GM12878 (cell line): ENCODE data around the gene DSE. TPM values are rescaled to one million over a fixed set of nuclear protein-coding genes. Genes with fewer than 3 reads are reported as not detected.

Experiments used
- ATAC-seq: fragments of 200-7000 bp; cut with Tn5 transposase; 3 replicates; pipeline ENCODE4 v1.9.1; 2020; ENCODE audit warnings: mild to moderate bottlenecking, moderate library complexity
- Bru-seq: library from RNA; stranded (reverse); fragments of 400-500 nt; gene quantifications from one replicate; lab custom pipeline; 2021; lab: Mats Ljungman, UMichigan
- BruChase-seq, 2 experiments: library from RNA; stranded (reverse); fragments of 400-500 nt; gene quantifications; one replicate each; lab custom pipeline; 2021; lab: Mats Ljungman, UMichigan
- BruUV-seq: library from RNA; stranded (reverse); fragments of 400-500 nt; replicated peaks from 2 replicates; lab custom pipeline; 2021; lab: Mats Ljungman, UMichigan
- CTCF ChIA-PET: fragments of 300-600 bp; sonication (Branson Sonifier 250); formaldehyde crosslinking; extraction: SDS; loops from one replicate; lab custom pipeline; 2021; ENCODE audit warnings: inconsistent platforms; lab: Yijun Ruan, JAX
- POLR2A ChIA-PET: fragments of 350-600 bp; formaldehyde crosslinking; extraction: SDS; loops from one replicate; lab custom pipeline; 2021; ENCODE audit warnings: inconsistent platforms; lab: Charles Lee
- RAD21 ChIA-PET: fragments of 300-600 bp; sonication (Branson Sonifier 250); formaldehyde crosslinking; loops from one replicate; lab custom pipeline; 2023; ENCODE audit warnings: antibody characterized with exemption; ENCODE audit not compliant: unreplicated experiment; lab: Charles Lee
- SMC1A ChIA-PET: fragments of 300-600 bp; sonication (Branson Sonifier 250); formaldehyde crosslinking; loops from one replicate; lab custom pipeline; 2023; ENCODE audit not compliant: unreplicated experiment, uncharacterized antibody; lab: Charles Lee
- DNase-seq: peaks from one replicate; pipeline ENCODE4 v3.0.0-alpha.2; 2011; ENCODE audit warnings: low read depth, low spot score
- FAIRE-seq: peaks from 3 replicates; lab custom pipeline; 2011; peaks lifted over from hg19 to GRCh38; lab: Jason Lieb, UNC
- H2AFZ ChIP-seq: 2 replicates; pipeline ENCODE4 v1.6.0; 2011; ENCODE audit warnings: low read depth, low read length, control low read depth; ENCODE audit not compliant: control insufficient read depth
- H3K27ac ChIP-seq: 2 replicates; pipeline ENCODE4 v1.5.1; 2011; ENCODE audit warnings: control low read depth; ENCODE audit not compliant: control insufficient read depth, insufficient read depth
- H3K27me3 ChIP-seq, 2 experiments: replicated peaks in 1 of 2; 2 replicates each; pipeline versions ENCODE4 v1.6.0 to v1.6.1; 2011; ENCODE audit warnings: low read length in 1 of 2; ENCODE audit not compliant: control insufficient read depth in 2 of 2, insufficient read depth in 2 of 2
- H3K36me3 ChIP-seq, 2 experiments: 2 replicates each; pipeline ENCODE4 v1.5.1; 2011; ENCODE audit warnings: low read length in 1 of 2; ENCODE audit not compliant: control insufficient read depth in 2 of 2, insufficient read depth in 2 of 2
- H3K4me1 ChIP-seq: 2 replicates; pipeline ENCODE4 v1.6.1; 2011; ENCODE audit warnings: mild to moderate bottlenecking, low read length, moderate library complexity, mixed read lengths; ENCODE audit not compliant: control insufficient read depth, insufficient read depth
- H3K4me2 ChIP-seq: 2 replicates; pipeline ENCODE4 v1.6.0; 2011; ENCODE audit warnings: control low read depth; ENCODE audit not compliant: control insufficient read depth, insufficient read depth
- H3K4me3 ChIP-seq: fragments of 200-600 bp; sonication (generic); 2 replicates; pipeline ENCODE4 v1.5.1; 2016
- H3K79me2 ChIP-seq: 2 replicates; pipeline ENCODE4 v1.6.0; 2011; ENCODE audit warnings: low read length; ENCODE audit not compliant: control insufficient read depth, insufficient read depth
- H3K9ac ChIP-seq: 2 replicates; pipeline ENCODE4 v1.8.0; 2011; ENCODE audit warnings: low read length, control low read depth, mixed read lengths; ENCODE audit not compliant: control insufficient read depth, insufficient read depth
- H3K9me3 ChIP-seq: replicated peaks from 3 replicates; pipeline ENCODE4 v1.5.1; 2011; ENCODE audit warnings: mild to moderate bottlenecking, low read length; ENCODE audit not compliant: control insufficient read depth, insufficient read depth
- H4K20me1 ChIP-seq: 2 replicates; pipeline ENCODE4 v1.6.0; 2011; ENCODE audit not compliant: control insufficient read depth, insufficient read depth
- BHLHE40 ChIP-seq, 2 experiments: fragments of 450-650 bp in 1 of 2; IDR thresholded peaks; 2 replicates each; pipeline ENCODE4 v1.6.1; 2011 to 2017; ENCODE audit warnings: low read depth in 2 of 2, borderline replicate concordance in 1 of 2, improper control_type of control experiment in 1 of 2, low read length in 1 of 2, mild to moderate bottlenecking in 1 of 2
- CEBPZ ChIP-seq: fragments of 150-350 bp; IDR thresholded peaks from 2 replicates; pipeline ENCODE4 v1.6.1; 2016; ENCODE audit warnings: low read depth, low read length
- CREB1 ChIP-seq: IDR thresholded peaks from 2 replicates; pipeline ENCODE4 v1.6.1; 2012; ENCODE audit warnings: low read depth, mild to moderate bottlenecking, inconsistent platforms
- EED ChIP-seq: sonication (generic); IDR thresholded peaks from 2 replicates; pipeline ENCODE4 v1.6.1; 2016; ENCODE audit warnings: antibody characterized with exemption, low read depth
- ELK1 ChIP-seq: IDR thresholded peaks from 2 replicates; pipeline ENCODE4 v1.6.1; 2012; ENCODE audit warnings: low read depth, low read length, improper control_type of control experiment
- FOXM1 ChIP-seq: IDR thresholded peaks from 2 replicates; pipeline ENCODE4 v1.6.1; 2012; ENCODE audit warnings: low read depth, mild to moderate bottlenecking, inconsistent platforms, low read length, moderate library complexity
- GATAD2B ChIP-seq: fragments of 450-650 bp; conservative IDR thresholded peaks from 2 replicates; pipeline ENCODE4 v1.6.1; 2017; ENCODE audit warnings: low read depth, mild to moderate bottlenecking, moderate library complexity
- IKZF1 ChIP-seq: fragments of 450-650 bp; conservative IDR thresholded peaks from 2 replicates; pipeline ENCODE4 v1.6.1; 2017; ENCODE audit warnings: antibody characterized with exemption, mild to moderate bottlenecking
- NR2F1 ChIP-seq: fragments of 450-650 bp; conservative IDR thresholded peaks from 2 replicates; pipeline ENCODE4 v1.6.1; 2017; ENCODE audit warnings: mild to moderate bottlenecking
- NRF1 ChIP-seq: conservative IDR thresholded peaks from 2 replicates; pipeline ENCODE4 v1.6.1; 2011; ENCODE audit warnings: mild to moderate bottlenecking, low read depth, low read length, improper control_type of control experiment
- RBBP5 ChIP-seq: fragments of 200-600 bp; sonication (generic); conservative IDR thresholded peaks from 2 replicates; pipeline ENCODE4 v1.6.1; 2016
- RUNX3 ChIP-seq: IDR thresholded peaks from 2 replicates; pipeline ENCODE4 v1.6.1; 2012; ENCODE audit warnings: low read length, inconsistent platforms
- TARDBP ChIP-seq: IDR thresholded peaks from 2 replicates; pipeline ENCODE4 v1.6.1; 2016; ENCODE audit warnings: borderline replicate concordance
- TCF3 ChIP-seq: IDR thresholded peaks from 2 replicates; pipeline ENCODE4 v1.6.1; 2012; ENCODE audit warnings: low read depth, mild to moderate bottlenecking, low read length, borderline replicate concordance; ENCODE audit not compliant: insufficient read depth
- ZNF217 ChIP-seq: fragments of 450-650 bp; IDR thresholded peaks from 2 replicates; pipeline ENCODE4 v1.6.1; 2017; ENCODE audit warnings: antibody characterized with exemption, mild to moderate bottlenecking
- WGBS: methylation state at CpG from one replicate; pipeline ENCODE4 v1.1.6; 2016; ENCODE audit warnings: low lambda C conversion rate; ENCODE audit not compliant: insufficient replicate concordance, insufficient coverage; ENCODE audit errors: missing lambda C conversion rate; 5-methylcytosine and 5-hydroxymethylcytosine counted together
- in situ Hi-C: fragments of 300-500 bp; cut with MboI; formaldehyde crosslinking; loops from 9 replicates; pipeline ENCODE4 v1.14.3; 2018; ENCODE audit warnings: mixed read lengths
- intact Hi-C: fragments of 100-400 bp; cut with micrococcal nuclease; formaldehyde crosslinking; loops from one replicate; pipeline ENCODE4 v1.14.2; 2022; ENCODE audit not compliant: unreplicated experiment
- long read RNA-seq, 2 experiments: library from polyadenylated mRNA; unstranded; transcript quantifications; one replicate each; pipeline ENCODE4 v2.0.0, GENCODE V29; 2019 to 2020
- polyA minus RNA-seq, 3 experiments: library from RNA; depleted of rRNA, polyadenylated mRNA; stranded (reverse); fragments of >200 nt; gene quantifications; 2 replicates each; pipeline ENCODE4 v1.2.3, GENCODE V29; 2011
- polyA plus RNA-seq, 11 experiments: library from polyadenylated mRNA; depleted of rRNA in 4 of 11; unstranded in 6 of 11; stranded (reverse) in 5 of 11; fragments of >200 nt; fragmentation: Nextera tagmentation in 4 of 11; fragmentation: Illumina TruSeq in 1 of 11; extraction: Ambion mirVana in 4 of 11; extraction: Trizol in 1 of 11; gene quantifications; 1 replicate in 1 of 11; 2 replicates in 10 of 11; pipeline versions ENCODE4 v1.2.1 to v1.2.3, GENCODE V29; 2011 to 2016; ENCODE audit warnings: inconsistent platforms in 2 of 11, missing spikeins in 2 of 11, low read depth in 1 of 11
- total RNA-seq, 4 experiments: library from RNA; depleted of rRNA in 3 of 4; stranded (reverse); fragments of >200 nt in 3 of 4; fragmentation: Illumina TruSeq in 1 of 4; extraction: Trizol in 1 of 4; gene quantifications; 2 replicates each; pipeline versions ENCODE4 v1.2.1 to v1.2.3, GENCODE V29; 2013 to 2021

Gene DSE
- total RNA-seq (2013; cell fraction: nucleolus; rRNA removed), result 131 and 135 TPM in 2 replicates
- total RNA-seq (2014; rRNA removed), result 65.3 and 77.4 TPM in 2 replicates
- 62.3 and 63.9 TPM in 2 replicates for total RNA-seq (2014; rRNA removed; fragmentation: Illumina TruSeq; extraction: Trizol)
- 75.1 and 76.4 TPM in 2 replicates for total RNA-seq (2021)
- polyA plus RNA-seq (2011; ENCODE audit: low read depth), result 20.3 TPM
- polyA plus RNA-seq (2011; rRNA removed), result 12.2 and 12.6 TPM in 2 replicates
- polyA plus RNA-seq (2011; cell fraction: cytosol; rRNA removed), result 6.7 and 9.5 TPM in 2 replicates
- polyA plus RNA-seq (2011; cell fraction: nucleus; rRNA removed), result 14.6 and 17.6 TPM in 2 replicates
- 22.5 and 29.0 TPM in 2 replicates for polyA plus RNA-seq (2012)
- polyA plus RNA-seq (2014; fragmentation: Illumina TruSeq; extraction: Trizol), result 51.8 and 58.9 TPM in 2 replicates
- 10 to 100 TPM; 17.1 to 24.2 TPM for polyA plus RNA-seq (2014; fragmentation: Nextera tagmentation; extraction: Ambion mirVana)
- 35.9 and 38.6 TPM in 2 replicates for polyA plus RNA-seq (2014; rRNA removed)
- 10 to 100 TPM; 43.0 TPM for polyA plus RNA-seq (2016; fragmentation: Nextera tagmentation; extraction: Ambion mirVana)
- 23.2 and 26.4 TPM in 2 replicates for polyA minus RNA-seq (2011; rRNA and poly(A)+ RNA removed)
- 3.8 and 3.9 TPM in 2 replicates for polyA minus RNA-seq (2011; cell fraction: cytosol; rRNA and poly(A)+ RNA removed)
- 17.5 and 26.1 TPM in 2 replicates for polyA minus RNA-seq (2011; cell fraction: nucleus; rRNA and poly(A)+ RNA removed)
- percentile 63 among the genes with signal in this experiment for Bru-seq, nascent RNA
- BruChase-seq, experiment 1, labeled RNA remaining after a 6-hour chase, result percentile 59 among the genes with signal in this experiment
- BruChase-seq, experiment 2, labeled RNA remaining after a 2-hour chase, result percentile 59 among the genes with signal in this experiment
- long read RNA-seq, experiment 1, full-length matches to known transcripts, result 3 of 58 reads
- long read RNA-seq, experiment 1, partial matches to known transcripts, result 3 of 58 reads
- long read RNA-seq, experiment 1, other reads (novel, unspliced or antisense), result 52 of 58 reads
- long read RNA-seq, experiment 2, full-length matches to known transcripts, result 2 of 64 reads
- long read RNA-seq, experiment 2, partial matches to known transcripts, result 8 of 64 reads
- long read RNA-seq, experiment 2, other reads (novel, unspliced or antisense), result 54 of 64 reads

- DNase-seq (no peak), FAIRE-seq (no peak), ATAC-seq (peak; percentile 86)
- WGBS, result 0% methylated on average over 29 of the region's 43 CpGs
- ChIA-PET CTCF (interaction anchor here (1.5 to 1.7 kb wide), 4 partner anchors 9 to 102 kb away, joined by 3 to 8 read pairs (median 8); no protein-coding TSS in a partner anchor), RAD21 (interaction anchor here (0.7 to 2.3 kb wide), 12 partner anchors 13 to 202 kb away, joined by 3 to 14 read pairs (median 4); no protein-coding TSS in a partner anchor), SMC1A (interaction anchor here (0.9 to 7.7 kb wide), 15 partner anchors 9 to 164 kb away, joined by 3 to 92 read pairs (median 4); no protein-coding TSS in a partner anchor), POLR2A (interaction anchor here (1.0 to 2.1 kb wide), 5 partner anchors 9 to 269 kb away, joined by 3 to 7 read pairs (median 5); partner anchors contain the start of gene RWDD1)
- no TSS peak for BruUV-seq
- Histone ChIP-seq H3K36me3 (no peaks in the 10 kb centered on the region; a peak in 1 of 4 replicates), H3K27me3 (no peaks in the 10 kb centered on the region), H3K9me3 (no peaks in the 10 kb centered on the region), H2AFZ (peak within 1 kb of the TSS; percentile 76), H3K79me2 (peaks cover 57% of the 10 kb centered on the region), H3K27ac (peak within 1 kb of the TSS; percentile 92), H4K20me1 (no peaks in the 10 kb centered on the region; the same call in 1 of the 2 replicates), H3K4me3 (peak within 1 kb of the TSS; percentile 92), H3K9ac (peak within 1 kb of the TSS; percentile 90), H3K4me1 (peaks cover 23% of the 10 kb centered on the region), H3K4me2 (peak within 1 kb of the TSS; percentile 61)
- in situ Hi-C loops, result no loop called here
- intact Hi-C loops, result loop anchor here (2.0 to 10.0 kb wide), 3 partner anchors 38 to 294 kb away; partner anchors contain the start of gene ZUP1
- TF ChIP-seq CEBPZ (no peak), GATAD2B (peak; percentile 81), EED (peak; percentile 71; the same call in 1 of the 2 replicates), CREB1 (peak; percentile 79), TCF3 (0 out of 2 replicates have a peak, but pooled peaks have one; percentile 2), ZNF217 (no peak), TARDBP (0 out of 2 replicates have a peak, but pooled peaks have one; percentile 40), RUNX3 (peak; percentile 90), NR2F1 (peak; percentile 38; the same call in 1 of the 2 replicates), ELK1 (no peak), NRF1 (no peak), RBBP5 (0 out of 2 replicates have a peak, but pooled peaks have one; percentile 50), IKZF1 (peak; percentile 90; the same call in 1 of the 2 replicates), FOXM1 (0 out of 2 replicates have a peak, but pooled peaks have one; percentile 21), BHLHE40 (IDR thresholded peaks at IDR 0.05; ENCODE audit: borderline replicate concordance in 1 of 2, low read depth in 2 of 2, low read length in 1 of 2) (peak in 1 of 2 experiments; percentile 59; a peak in 2 of 4 replicates)
Measured at GRCh38 chr6:116370760-116371119, at the start of gene DSE. TSS of gene DSE (plus strand) at chr6:116370947. CDS start at chr6:116399251, 28,304 bp downstream.
